Mucosa of rectum (tissue), 2 donors: ENCODE data around the gene OR51Q1.

Experiments
- H3K27ac ChIP-seq, 2 donors: one replicate each; pipeline ENCODE4 v1.7.0; 2013; ENCODE audit warnings: inconsistent platforms in 2 of 2, low read depth in 2 of 2, low read length in 2 of 2
- H3K27me3 ChIP-seq, 2 donors: one replicate each; pipeline ENCODE4 v1.7.0; 2013; ENCODE audit warnings: low read length in 2 of 2; ENCODE audit not compliant: control insufficient read depth in 2 of 2, insufficient read depth in 2 of 2
- H3K36me3 ChIP-seq, 2 donors: one replicate each; pipeline ENCODE4 v1.7.0; 2013; ENCODE audit warnings: low read length in 2 of 2; ENCODE audit not compliant: control insufficient read depth in 2 of 2, insufficient read depth in 2 of 2
- H3K4me1 ChIP-seq, 2 donors: one replicate each; pipeline ENCODE4 v1.7.0; 2013; ENCODE audit warnings: low read length in 2 of 2, mild to moderate bottlenecking in 1 of 2; ENCODE audit not compliant: control insufficient read depth in 2 of 2, insufficient read depth in 2 of 2
- H3K4me3 ChIP-seq, 2 donors: one replicate each; pipeline ENCODE4 v1.7.0; 2013; ENCODE audit warnings: low read length in 2 of 2
- H3K9ac ChIP-seq, 2 donors: one replicate each; pipeline ENCODE4 v1.7.0; 2013; ENCODE audit warnings: low read length in 2 of 2, low read depth in 1 of 2, mild to moderate bottlenecking in 1 of 2
- H3K9me3 ChIP-seq, 2 donors: one replicate each; pipeline ENCODE4 v1.7.0; 2013; ENCODE audit warnings: low read length in 2 of 2; ENCODE audit not compliant: control insufficient read depth in 2 of 2
- donor health status: healthy.
- donor health status: Normal muscosa, but diverticular disease.

The OR51Q1 gene

DNA sequence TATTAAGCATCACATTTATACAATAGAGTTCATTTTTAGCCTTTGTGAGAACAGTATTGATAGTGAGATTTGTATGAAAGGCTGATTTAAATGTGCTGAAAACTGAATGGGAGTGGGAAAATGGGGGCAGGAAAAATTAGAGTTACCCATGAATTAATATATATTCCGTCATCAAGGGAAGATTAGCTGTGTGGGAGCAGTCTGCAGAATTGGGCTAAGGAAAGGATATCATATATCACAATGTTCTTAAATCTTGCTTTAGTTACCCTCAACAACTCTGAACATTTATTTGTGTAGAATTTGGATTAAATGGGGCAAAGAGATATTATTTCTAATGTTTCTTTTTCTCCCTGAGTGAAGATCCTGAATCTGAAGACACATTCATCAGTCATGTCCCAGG is at the start of gene OR51Q1:
TSS of gene OR51Q1 (plus strand) at position 301 of the 400 bp plus-strand sequence. CDS start at position 391, 90 bp downstream.
- Histone ChIP-seq H3K36me3 (no peaks in the 10 kb centered on the region), H3K4me1 (no peaks in the 10 kb centered on the region), H3K9me3 (no peaks in the 10 kb centered on the region), H3K27me3 (no peaks in the 10 kb centered on the region), H3K4me3 (no peak within 1 kb of the TSS), H3K27ac (no peak within 1 kb of the TSS), H3K9ac (no peak within 1 kb of the TSS)

GRCh38 chr11:5380740-5381342 is 41.1 kb upstream of the OR51Q1 start:
- Histone ChIP-seq H3K9ac (no peak overlapping the region), H3K9me3 (no peaks in the 10 kb centered on the region), H3K4me3 (no peak overlapping the region), H3K36me3 (no peaks in the 10 kb centered on the region), H3K4me1 (no peaks in the 10 kb centered on the region), H3K27ac (no peak overlapping the region), H3K27me3 (no peaks in the 10 kb centered on the region)

DNA sequence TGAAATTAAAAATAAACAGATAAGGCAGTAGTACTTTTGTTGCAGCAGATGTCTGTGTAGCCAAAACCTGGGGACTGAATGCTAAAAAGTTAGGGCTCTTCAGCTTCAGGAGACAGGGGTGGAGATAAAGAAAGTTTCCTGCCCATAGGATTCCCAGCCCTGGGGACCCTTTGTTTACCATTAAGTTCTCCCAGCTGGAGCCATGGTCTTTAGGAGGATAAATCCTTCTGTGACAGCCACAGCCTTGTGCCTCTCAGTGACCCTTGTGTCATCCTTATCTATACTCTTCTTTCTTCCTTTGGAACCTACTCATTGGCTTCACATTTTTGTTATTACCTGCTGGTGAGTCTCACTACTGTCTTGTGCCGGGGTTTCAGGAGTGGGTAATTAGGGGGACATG is 38.3 kb upstream of the OR51Q1 start, which contains the start of gene OR51M1:
TSS of gene OR51M1 (plus strand) at position 237 of the 400 bp plus-strand sequence. CDS start 5,587 bp downstream, outside the sequence.
- H3K9me3 ChIP-seq: no peaks in the 10 kb centered on the region
- H3K4me3 ChIP-seq: no peak within 1 kb of the TSS
- no peaks in the 10 kb centered on the region for H3K27me3 ChIP-seq
- H3K27ac ChIP-seq: no peak within 1 kb of the TSS
- no peaks in the 10 kb centered on the region for H3K4me1 ChIP-seq
- H3K36me3 ChIP-seq: no peaks in the 10 kb centered on the region
- no peak within 1 kb of the TSS for H3K9ac ChIP-seq

DNA sequence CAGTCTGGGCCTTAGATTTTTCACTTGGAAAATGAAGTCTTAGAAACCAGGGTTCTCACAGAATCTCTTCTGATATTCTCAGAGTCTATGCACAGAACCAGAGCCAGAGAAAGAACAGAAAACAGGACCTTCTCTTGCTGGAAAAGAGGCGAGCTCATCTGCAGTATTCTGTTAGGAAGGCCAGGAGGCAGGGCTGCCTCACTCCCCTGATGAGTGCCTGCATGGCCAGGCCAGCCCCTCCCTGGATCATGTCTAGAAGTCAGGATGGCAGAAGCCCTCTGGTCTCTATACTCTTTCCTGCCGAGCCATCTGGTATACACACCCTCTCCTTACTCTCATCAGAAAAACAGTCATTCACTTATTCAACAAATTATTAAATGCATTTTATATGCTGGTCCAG is 37.6 kb upstream of the OR51Q1 start:
- no peaks in the 10 kb centered on the region for H3K36me3 ChIP-seq
- no peak overlapping the region for H3K4me3 ChIP-seq

DNA sequence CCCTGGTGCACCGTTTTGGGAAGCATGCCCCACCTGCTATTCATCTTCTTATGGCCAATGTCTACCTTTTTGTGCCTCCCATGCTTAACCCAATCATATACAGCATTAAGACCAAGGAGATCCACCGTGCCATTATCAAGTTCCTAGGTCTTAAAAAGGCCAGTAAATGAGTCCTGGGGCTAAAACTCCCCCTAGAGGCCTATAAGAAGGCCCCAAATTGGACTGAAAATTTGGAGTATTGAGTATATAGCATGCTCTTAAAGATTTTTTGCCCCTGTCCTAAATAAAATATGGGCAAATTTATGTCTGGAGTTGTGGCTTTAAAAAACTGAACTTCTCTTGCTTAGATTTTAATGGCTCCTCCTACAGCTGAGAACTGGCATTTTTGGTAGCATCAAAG is 31.7 kb upstream of the OR51Q1 start:
- Histone ChIP-seq H3K4me1 (no peaks in the 10 kb centered on the region), H3K36me3 (no peaks in the 10 kb centered on the region), H3K9me3 (no peaks in the 10 kb centered on the region), H3K27me3 (no peaks in the 10 kb centered on the region), H3K4me3 (no peak overlapping the region), H3K27ac (no peak overlapping the region), H3K9ac (no peak overlapping the region)

More for the DNA sequence above, 37.6 kb upstream of the OR51Q1 start:
- Histone ChIP-seq H3K4me1 (no peaks in the 10 kb centered on the region), H3K9ac (no peak overlapping the region), H3K27me3 (no peaks in the 10 kb centered on the region), H3K9me3 (no peaks in the 10 kb centered on the region), H3K27ac (no peak overlapping the region)

DNA sequence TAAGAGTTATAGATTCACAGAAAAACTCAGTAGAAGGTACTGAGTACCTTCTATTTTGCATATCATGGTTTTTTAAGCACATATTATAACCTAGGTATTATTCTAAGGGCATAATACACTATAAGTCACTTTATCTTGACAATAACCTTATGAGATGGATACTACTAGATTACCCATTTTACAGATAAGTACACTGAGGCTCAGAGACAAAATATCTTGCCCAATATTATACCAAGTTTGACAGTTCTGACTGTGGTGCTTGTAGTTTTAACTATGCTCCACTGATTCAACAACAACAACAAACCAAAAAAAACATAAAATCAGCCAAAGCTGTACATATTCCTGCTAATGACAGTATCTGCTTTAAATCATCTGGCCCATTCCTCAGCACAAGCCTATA is 27.8 kb upstream of the OR51Q1 start:
- Histone ChIP-seq H3K9me3 (no peaks in the 10 kb centered on the region), H3K36me3 (no peaks in the 10 kb centered on the region), H3K27me3 (no peaks in the 10 kb centered on the region), H3K27ac (no peak overlapping the region), H3K4me3 (no peak overlapping the region), H3K9ac (no peak overlapping the region), H3K4me1 (no peaks in the 10 kb centered on the region)

DNA sequence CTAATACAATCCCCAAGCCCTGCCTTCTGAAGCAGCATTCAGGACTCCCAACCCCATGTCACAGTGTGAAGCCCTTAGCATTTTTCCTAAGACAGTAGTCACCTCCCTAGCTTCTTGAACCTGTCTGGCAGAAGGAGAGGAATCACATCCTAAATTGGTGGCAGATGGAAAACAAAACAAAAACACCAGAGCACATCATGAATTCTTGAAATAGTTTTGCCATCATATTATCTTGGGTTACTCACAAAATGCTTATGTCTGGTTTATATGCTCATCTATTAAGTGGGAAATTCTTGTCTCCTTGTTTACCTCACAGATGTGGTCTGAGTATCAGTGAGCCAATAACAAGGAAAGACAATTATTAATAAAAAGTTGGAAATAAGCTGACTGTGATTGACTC is 23.0 kb upstream of the OR51Q1 start:
- H3K36me3 ChIP-seq: no peaks in the 10 kb centered on the region
- H3K9ac ChIP-seq: no peak overlapping the region
- H3K4me3 ChIP-seq: no peak overlapping the region
- H3K27me3 ChIP-seq: no peaks in the 10 kb centered on the region
- no peak overlapping the region for H3K27ac ChIP-seq
- H3K9me3 ChIP-seq: no peaks in the 10 kb centered on the region
- H3K4me1 ChIP-seq: no peaks in the 10 kb centered on the region

DNA sequence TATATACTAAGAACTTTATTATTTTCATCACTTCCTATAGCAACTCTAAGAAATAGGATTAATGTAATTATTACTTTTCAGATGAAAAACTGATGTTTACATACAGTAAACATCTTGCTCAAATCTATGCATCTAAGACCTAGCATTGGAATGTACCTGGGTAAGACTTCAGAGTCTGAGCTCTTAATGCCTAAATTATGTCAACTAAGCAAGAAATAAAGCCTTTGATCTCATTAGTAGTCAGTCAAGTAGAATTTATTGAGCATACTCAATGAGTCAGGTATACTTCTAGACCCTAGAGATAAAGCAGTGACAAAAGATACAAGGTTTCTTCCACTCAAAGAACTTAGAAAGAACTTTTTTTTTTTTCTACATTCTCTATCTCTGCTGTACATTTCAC is 16.7 kb upstream of the OR51Q1 start:
- Histone ChIP-seq H3K27ac (no peak overlapping the region), H3K4me3 (no peak overlapping the region), H3K27me3 (no peaks in the 10 kb centered on the region), H3K9ac (no peak overlapping the region), H3K36me3 (no peaks in the 10 kb centered on the region), H3K4me1 (no peaks in the 10 kb centered on the region), H3K9me3 (no peaks in the 10 kb centered on the region)

DNA sequence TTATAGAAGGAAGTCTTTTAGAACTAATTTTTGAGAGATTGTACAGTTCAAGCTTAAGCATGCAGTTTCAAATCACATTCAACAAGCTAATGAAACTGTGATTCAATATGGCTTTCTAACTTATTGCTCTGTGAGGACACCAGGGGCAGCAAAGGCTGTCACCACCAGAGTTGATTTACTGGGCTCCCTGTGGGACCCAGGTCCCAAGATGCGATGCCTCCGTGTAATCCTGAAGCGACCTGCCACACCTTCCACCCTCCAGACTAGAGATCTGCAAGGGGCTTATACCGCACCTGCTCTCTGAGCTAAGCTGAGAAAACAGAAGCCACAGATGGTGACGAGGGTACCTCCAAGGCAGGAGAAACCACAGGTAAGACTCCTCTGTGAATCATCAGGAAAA is 918 bp upstream of the OR51Q1 start:
- H3K9me3 ChIP-seq: no peaks in the 10 kb centered on the region
- no peak overlapping the region for H3K4me3 ChIP-seq
- H3K36me3 ChIP-seq: no peaks in the 10 kb centered on the region
- no peak overlapping the region for H3K27ac ChIP-seq
- no peaks in the 10 kb centered on the region for H3K27me3 ChIP-seq
- H3K9ac ChIP-seq: no peak overlapping the region
- H3K4me1 ChIP-seq: no peaks in the 10 kb centered on the region

GRCh38 chr11:5423131-5423530 is 1.2 kb downstream of the OR51Q1 start:
- H3K27ac ChIP-seq: no peak overlapping the region
- no peaks in the 10 kb centered on the region for H3K4me1 ChIP-seq
- H3K9me3 ChIP-seq: no peaks in the 10 kb centered on the region
- no peaks in the 10 kb centered on the region for H3K27me3 ChIP-seq
- no peak overlapping the region for H3K9ac ChIP-seq
- H3K36me3 ChIP-seq: no peaks in the 10 kb centered on the region
- H3K4me3 ChIP-seq: no peak overlapping the region

DNA sequence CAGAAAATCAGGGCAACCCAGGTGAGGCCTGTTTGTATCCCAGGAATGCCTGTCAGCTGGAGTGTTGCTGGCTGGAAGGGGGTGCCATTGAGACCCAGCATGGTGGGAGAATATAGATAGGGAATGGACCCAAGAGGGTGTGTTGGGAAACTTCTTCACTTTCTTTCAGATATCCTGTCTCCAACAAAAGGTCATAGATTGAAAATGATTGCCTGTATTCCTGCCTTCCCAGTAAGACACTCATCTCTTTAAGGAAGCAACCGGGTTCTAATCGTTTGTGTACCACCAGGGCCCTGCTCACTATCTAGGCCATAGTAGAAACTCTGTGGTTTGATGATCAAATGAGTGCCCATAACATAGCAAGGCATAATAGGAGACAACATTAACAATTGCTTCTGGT is 19.5 kb downstream of the OR51Q1 start, which contains the start of gene OR51I1:
TSS of gene OR51I1 (minus strand) at position 101 of the 400 bp plus-strand sequence. CDS start at position 101, 0 bp downstream.
- no peaks in the 10 kb centered on the region for H3K4me1 ChIP-seq
- no peak within 1 kb of the TSS for H3K9ac ChIP-seq
- H3K36me3 ChIP-seq: no peaks in the 10 kb centered on the region

More for the DNA sequence above, 19.5 kb downstream of the OR51Q1 start, which contains the start of gene OR51I1:
- no peak within 1 kb of the TSS for H3K4me3 ChIP-seq
- H3K27ac ChIP-seq: no peak within 1 kb of the TSS
- H3K27me3 ChIP-seq: no peaks in the 10 kb centered on the region
- no peaks in the 10 kb centered on the region for H3K9me3 ChIP-seq
